Spleen (tissue), 7 donors: ENCODE measurements around the gene MRPL19.
A peak's percentile ranks its signal among the peaks of the same experiment; 100 is the strongest.

Experiments
- CTCF ChIP-seq, 11 experiments: fragments of 200-600 bp in 7 of 11; fragments of 450-650 bp in 4 of 11; sonication (generic) in 4 of 11; IDR thresholded peaks in 8 of 11; conservative IDR thresholded peaks in 3 of 11; 1 replicate in 7 of 11; 2 replicates in 4 of 11; pipeline versions ENCODE4 v1.4.0 to v1.8.0; 2016 to 2021; ENCODE audit warnings: antibody characterized with exemption in 11 of 11, inconsistent platforms in 4 of 11, mild to moderate bottlenecking in 1 of 11
- POLR2A ChIP-seq, 3 donors: fragments of 450-650 bp; IDR thresholded peaks; one replicate each; pipeline ENCODE4 v1.5.1; 2017; ENCODE audit warnings: antibody characterized with exemption in 3 of 3, mild to moderate bottlenecking in 1 of 3
- POLR2AphosphoS5 ChIP-seq, 3 donors: sonication (generic); formaldehyde crosslinking; IDR thresholded peaks; one replicate each; pipeline ENCODE4 v1.5.1; 2017; ENCODE audit warnings: antibody characterized with exemption in 3 of 3
- donor health status: DM: no; HTN: no; CAD: no; lungs with moderate emphysema.
- donor health status: DM: no; HTN: no; CAD: no.
- donor health status: DM: no; HTN: no; CAD: no.

- peak; percentile 74 to 87 (median 87) for TF ChIP-seq POLR2AphosphoS5 (IDR thresholded peaks at IDR 0.05)
- peak in 9 of 11 experiments; percentile 24 to 65 (median 51) for TF ChIP-seq CTCF (IDR thresholded peaks at IDR 0.05 in 8 of 11, conservative IDR thresholded peaks at IDR 0.05 in 3 of 11)
- TF ChIP-seq POLR2A (IDR thresholded peaks at IDR 0.05): no peak
These were observed 64.1 kb downstream of the MRPL19 start, which contains the start of gene GCFC2 for GRCh38 chr2:75710577-75711253.
